NOMO-1 treated with DMSO at 0.1 percent for 48 hours (cell line): ENCODE measurements around the gene MOB2.

Experiments
- DNase-seq: peaks from one replicate; lab custom pipeline; 2025; ENCODE audit not compliant: unreplicated experiment; lab: John Stamatoyannopoulos, UW

The MOB2 gene

GRCh38 chr11:1422481-1422880 lies 64.1 kb downstream of the MOB2 start:
- no peak for DNase-seq

- DNase-seq: no peak
Observed at GRCh38 chr11:1421291-1421690, 65.3 kb downstream of the MOB2 start.

- no peak for DNase-seq
Observed at GRCh38 chr11:1419811-1420210, 66.8 kb downstream of the MOB2 start.
